Measurements from ENCODE around the gene ZNF536.
"Not testable (repeated sequence)": the region's sequence is repeated elsewhere in the genome, so short reads cannot be mapped to it uniquely, and the experiment has no call there.

DNA sequence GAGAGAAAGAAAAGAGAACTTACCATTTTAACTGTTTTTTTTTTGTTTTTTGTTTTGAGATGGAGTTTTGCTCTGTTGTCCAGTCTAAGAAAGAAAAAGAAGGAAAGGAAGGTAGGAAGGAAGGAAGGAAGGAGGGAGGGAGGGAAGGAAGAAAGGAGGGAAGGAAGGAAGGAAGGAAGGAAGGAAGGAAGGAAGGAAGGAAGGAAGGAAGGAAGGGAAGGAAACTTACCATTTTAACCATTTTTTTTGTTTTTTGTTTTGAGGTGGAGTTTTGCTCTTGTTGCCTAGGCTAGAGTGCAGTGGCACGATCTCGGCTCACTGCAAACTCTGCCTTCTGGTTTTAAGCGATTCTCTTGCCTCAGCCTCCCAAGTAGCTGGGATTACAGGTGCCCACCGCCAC lies 94.4 kb downstream of the ZNF536 start:
- TF ChIP-seq, protein P1, sequence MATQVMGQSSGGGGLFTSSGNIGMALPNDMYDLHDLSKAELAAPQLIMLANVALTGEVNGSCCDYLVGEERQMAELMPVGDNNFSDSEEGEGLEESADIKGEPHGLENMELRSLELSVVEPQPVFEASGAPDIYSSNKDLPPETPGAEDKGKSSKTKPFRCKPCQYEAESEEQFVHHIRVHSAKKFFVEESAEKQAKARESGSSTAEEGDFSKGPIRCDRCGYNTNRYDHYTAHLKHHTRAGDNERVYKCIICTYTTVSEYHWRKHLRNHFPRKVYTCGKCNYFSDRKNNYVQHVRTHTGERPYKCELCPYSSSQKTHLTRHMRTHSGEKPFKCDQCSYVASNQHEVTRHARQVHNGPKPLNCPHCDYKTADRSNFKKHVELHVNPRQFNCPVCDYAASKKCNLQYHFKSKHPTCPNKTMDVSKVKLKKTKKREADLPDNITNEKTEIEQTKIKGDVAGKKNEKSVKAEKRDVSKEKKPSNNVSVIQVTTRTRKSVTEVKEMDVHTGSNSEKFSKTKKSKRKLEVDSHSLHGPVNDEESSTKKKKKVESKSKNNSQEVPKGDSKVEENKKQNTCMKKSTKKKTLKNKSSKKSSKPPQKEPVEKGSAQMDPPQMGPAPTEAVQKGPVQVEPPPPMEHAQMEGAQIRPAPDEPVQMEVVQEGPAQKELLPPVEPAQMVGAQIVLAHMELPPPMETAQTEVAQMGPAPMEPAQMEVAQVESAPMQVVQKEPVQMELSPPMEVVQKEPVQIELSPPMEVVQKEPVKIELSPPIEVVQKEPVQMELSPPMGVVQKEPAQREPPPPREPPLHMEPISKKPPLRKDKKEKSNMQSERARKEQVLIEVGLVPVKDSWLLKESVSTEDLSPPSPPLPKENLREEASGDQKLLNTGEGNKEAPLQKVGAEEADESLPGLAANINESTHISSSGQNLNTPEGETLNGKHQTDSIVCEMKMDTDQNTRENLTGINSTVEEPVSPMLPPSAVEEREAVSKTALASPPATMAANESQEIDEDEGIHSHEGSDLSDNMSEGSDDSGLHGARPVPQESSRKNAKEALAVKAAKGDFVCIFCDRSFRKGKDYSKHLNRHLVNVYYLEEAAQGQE (IDR thresholded peaks at IDR 0.05; ENCODE audit: insufficient read depth in 1 of 2, low read depth in 2 of 2, low read length in 1 of 2) = not testable (repeated sequence)
- TF ChIP-seq, protein P2, sequence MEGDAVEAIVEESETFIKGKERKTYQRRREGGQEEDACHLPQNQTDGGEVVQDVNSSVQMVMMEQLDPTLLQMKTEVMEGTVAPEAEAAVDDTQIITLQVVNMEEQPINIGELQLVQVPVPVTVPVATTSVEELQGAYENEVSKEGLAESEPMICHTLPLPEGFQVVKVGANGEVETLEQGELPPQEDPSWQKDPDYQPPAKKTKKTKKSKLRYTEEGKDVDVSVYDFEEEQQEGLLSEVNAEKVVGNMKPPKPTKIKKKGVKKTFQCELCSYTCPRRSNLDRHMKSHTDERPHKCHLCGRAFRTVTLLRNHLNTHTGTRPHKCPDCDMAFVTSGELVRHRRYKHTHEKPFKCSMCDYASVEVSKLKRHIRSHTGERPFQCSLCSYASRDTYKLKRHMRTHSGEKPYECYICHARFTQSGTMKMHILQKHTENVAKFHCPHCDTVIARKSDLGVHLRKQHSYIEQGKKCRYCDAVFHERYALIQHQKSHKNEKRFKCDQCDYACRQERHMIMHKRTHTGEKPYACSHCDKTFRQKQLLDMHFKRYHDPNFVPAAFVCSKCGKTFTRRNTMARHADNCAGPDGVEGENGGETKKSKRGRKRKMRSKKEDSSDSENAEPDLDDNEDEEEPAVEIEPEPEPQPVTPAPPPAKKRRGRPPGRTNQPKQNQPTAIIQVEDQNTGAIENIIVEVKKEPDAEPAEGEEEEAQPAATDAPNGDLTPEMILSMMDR (IDR thresholded peaks at IDR 0.05) = not testable (repeated sequence)
